Keratinocyte (primary cell): ENCODE results near the gene TMED6. TPM values are rescaled to one million over a fixed set of nuclear protein-coding genes. Genes with fewer than 3 reads are reported as not detected.

Source experiments
- DNase-seq: peaks from one replicate; pipeline ENCODE4 v3.0.0-alpha.2; 2011; ENCODE audit warnings: low read depth, missing footprints, low spot score
- FAIRE-seq: peaks from 2 replicates; lab custom pipeline; 2011; peaks lifted over from hg19 to GRCh38; lab: Jason Lieb, UNC
- H2AFZ ChIP-seq: 2 replicates; pipeline ENCODE4 v1.6.0; 2012; ENCODE audit warnings: low read length, control low read depth, inconsistent platforms; ENCODE audit not compliant: control insufficient read depth
- H3K27ac ChIP-seq: 2 replicates; pipeline ENCODE4 v1.5.1; 2011; ENCODE audit warnings: low read length; ENCODE audit not compliant: control insufficient read depth, insufficient read depth
- H3K27me3 ChIP-seq: 3 replicates; pipeline ENCODE4 v1.6.0; 2011; ENCODE audit warnings: low read length; ENCODE audit not compliant: control insufficient read depth, insufficient read depth; ENCODE audit errors: extremely low read depth
- H3K36me3 ChIP-seq, 2 experiments: 2 replicates in 1 of 2; 3 replicates in 1 of 2; pipeline ENCODE4 v1.5.1; 2011; ENCODE audit warnings: low read length in 2 of 2, mild to moderate bottlenecking in 1 of 2; ENCODE audit not compliant: control insufficient read depth in 2 of 2, insufficient read depth in 2 of 2; ENCODE audit errors: extremely low read depth in 1 of 2
- H3K4me1 ChIP-seq: 3 replicates; pipeline ENCODE4 v1.5.1; 2011; ENCODE audit warnings: low read length; ENCODE audit not compliant: control insufficient read depth, insufficient read depth; ENCODE audit errors: extremely low read depth
- H3K4me2 ChIP-seq: 3 replicates; pipeline ENCODE4 v1.6.0; 2011; ENCODE audit warnings: low read depth, low read length; ENCODE audit not compliant: control insufficient read depth, insufficient read depth; ENCODE audit errors: extremely low read depth
- H3K4me3 ChIP-seq, 3 experiments: fragments of 200-600 bp in 1 of 3; sonication (generic) in 1 of 3; 2 replicates in 2 of 3; 3 replicates in 1 of 3; pipeline ENCODE4 v1.5.1; 2011 to 2016; ENCODE audit warnings: low read length in 3 of 3, mild to moderate bottlenecking in 3 of 3, control low read depth in 2 of 3, inconsistent platforms in 1 of 3, low read depth in 1 of 3, mixed read lengths in 1 of 3, mixed run types in 1 of 3, moderate library complexity in 1 of 3; ENCODE audit not compliant: control insufficient read depth in 2 of 3, insufficient read depth in 2 of 3; ENCODE audit errors: extremely low read depth in 1 of 3
- H3K79me2 ChIP-seq: 2 replicates; pipeline ENCODE4 v1.6.0; 2012; ENCODE audit warnings: low read length; ENCODE audit not compliant: control insufficient read depth, insufficient read depth
- H3K9ac ChIP-seq: 3 replicates; pipeline ENCODE4 v1.6.0; 2011; ENCODE audit warnings: low read length; ENCODE audit not compliant: control insufficient read depth, insufficient read depth; ENCODE audit errors: extremely low read depth
- H3K9me1 ChIP-seq: 3 replicates; pipeline ENCODE4 v1.6.0; 2011; ENCODE audit warnings: low read length; ENCODE audit not compliant: control insufficient read depth, insufficient read depth; ENCODE audit errors: extremely low read depth
- H3K9me3 ChIP-seq: 2 replicates; pipeline ENCODE4 v1.5.1; 2012; ENCODE audit warnings: low read depth, low read length; ENCODE audit not compliant: control insufficient read depth
- H4K20me1 ChIP-seq: 3 replicates; pipeline ENCODE4 v1.6.0; 2011; ENCODE audit warnings: low read length; ENCODE audit not compliant: control insufficient read depth, insufficient read depth; ENCODE audit errors: extremely low read depth
- CTCF ChIP-seq, 3 experiments: IDR thresholded peaks in 1 of 3; conservative IDR thresholded peaks in 1 of 3; optimal IDR thresholded peaks in 1 of 3; 2 replicates in 2 of 3; 3 replicates in 1 of 3; pipeline versions ENCODE3 to v1.5.1; 2011; ENCODE audit warnings: low read length in 3 of 3, mild to moderate bottlenecking in 3 of 3, moderate library complexity in 2 of 3, control low read depth in 1 of 3, inconsistent platforms in 1 of 3; ENCODE audit not compliant: insufficient read depth in 2 of 3; ENCODE audit errors: extremely low read depth in 1 of 3
- EZH2 ChIP-seq: IDR thresholded peaks from one replicate; pipeline ENCODE4 v1.6.1; 2012; ENCODE audit warnings: inconsistent platforms, mild to moderate bottlenecking, low read length, moderate library complexity
- dilution Hi-C: fragments of 300-500 bp; cut with MboI; formaldehyde crosslinking; loops from one replicate; pipeline ENCODE4 v1.7.0; 2020; ENCODE audit warnings: low sequenced_read_pairs; ENCODE audit not compliant: extremely low pct_ligation_motif_present
- polyA plus RNA-seq, 5 experiments: library from polyadenylated mRNA; depleted of rRNA in 3 of 5; stranded (reverse) in 3 of 5; stranded (forward) in 1 of 5; unstranded in 1 of 5; fragments of >200 nt; gene quantifications; 1 replicate in 1 of 5; 2 replicates in 3 of 5; 3 replicates in 1 of 5; pipeline versions ENCODE4 v1.2.1 to v1.2.3, GENCODE V29; 2011 to 2012; ENCODE audit warnings: missing spikeins in 2 of 5, low read depth in 1 of 5, low replicate concordance in 1 of 5

The TMED6 gene
- polyA plus RNA-seq, 1 donor (not counting 4 experiments of a cell fraction or from before 2014, with no cell fraction given), result 0.09 TPM

GRCh38 chr16:69319381-69319780 is 32.2 kb downstream of the TMED6 start:
- DNase-seq, result no peak
- peaks cover 7% of the 10 kb centered on the region for H4K20me1 ChIP-seq
- H3K27me3 ChIP-seq, result no peaks in the 10 kb centered on the region
- H3K9me3 ChIP-seq, result no peaks in the 10 kb centered on the region
- H3K36me3 ChIP-seq, result peaks cover 58 to 59% of the 10 kb centered on the region in 2 experiments
- TF ChIP-seq EZH2, result no peak
- TF ChIP-seq CTCF (optimal IDR thresholded peaks at IDR 0.05 in 1 of 3, IDR thresholded peaks at IDR 0.05 in 1 of 3, conservative IDR thresholded peaks at IDR 0.05 in 1 of 3; ENCODE audit: extremely low read depth in 1 of 3, insufficient read depth in 2 of 3, low read length in 3 of 3), result no peak
- H3K9ac ChIP-seq, result no peak overlapping the region
- H2AFZ ChIP-seq, result no peak overlapping the region
- dilution Hi-C loops, result no loop called here
- H3K4me2 ChIP-seq, result no peak overlapping the region
- FAIRE-seq, result no peak
- H3K27ac ChIP-seq, result no peak overlapping the region
- H3K4me3 ChIP-seq, result no peak overlapping the region
- no peaks in the 10 kb centered on the region for H3K4me1 ChIP-seq
- H3K79me2 ChIP-seq, result peaks cover 51% of the 10 kb centered on the region
- no peaks in the 10 kb centered on the region for H3K9me1 ChIP-seq

- Histone ChIP-seq H3K27me3 (no peaks in the 10 kb centered on the region), H3K36me3 (peaks cover 57 to 59% of the 10 kb centered on the region in 2 experiments), H2AFZ (no peak overlapping the region), H3K4me1 (no peaks in the 10 kb centered on the region), H3K4me2 (no peak overlapping the region), H3K4me3 (no peak overlapping the region), H3K27ac (no peak overlapping the region), H4K20me1 (peaks cover 7% of the 10 kb centered on the region), H3K79me2 (peaks cover 51% of the 10 kb centered on the region), H3K9ac (no peak overlapping the region), H3K9me3 (no peaks in the 10 kb centered on the region), H3K9me1 (no peaks in the 10 kb centered on the region)
- FAIRE-seq (no peak), DNase-seq (no peak)
- dilution Hi-C loops, result no loop called here
- TF ChIP-seq EZH2 (no peak), CTCF (optimal IDR thresholded peaks at IDR 0.05 in 1 of 3, IDR thresholded peaks at IDR 0.05 in 1 of 3, conservative IDR thresholded peaks at IDR 0.05 in 1 of 3; ENCODE audit: extremely low read depth in 1 of 3, insufficient read depth in 2 of 3, low read length in 3 of 3) (no peak)
Observed at GRCh38 chr16:69318911-69319289, 32.7 kb downstream of the TMED6 start.
